DMS114 treated with DMSO at 0.1 percent for 48 hours (cell line): Measurements from ENCODE around the gene ICE2.

Source experiments
- DNase-seq: peaks from one replicate; lab custom pipeline; 2025; ENCODE audit not compliant: unreplicated experiment; lab: John Stamatoyannopoulos, UW

ICE2 gene

GRCh38 chr15:60457985-60458384 lies 21.0 kb downstream of the ICE2 start:
- DNase-seq = no peak

- no peak for DNase-seq
These were observed 24.1 kb downstream of the ICE2 start for GRCh38 chr15:60454824-60455223.

- DNase-seq = no peak
These were observed 30.1 kb downstream of the ICE2 start for GRCh38 chr15:60448668-60449360.

GRCh38 chr15:60444289-60444912 lies 34.5 kb downstream of the ICE2 start:
- no peak for DNase-seq

GRCh38 chr15:60442763-60443162 lies 36.2 kb downstream of the ICE2 start:
- no peak for DNase-seq

- no peak for DNase-seq
These were observed 36.8 kb downstream of the ICE2 start for GRCh38 chr15:60442031-60442650.

GRCh38 chr15:60441331-60441730 lies 37.6 kb downstream of the ICE2 start:
- DNase-seq = no peak

- DNase-seq = no peak
These were observed 40.3 kb downstream of the ICE2 start for GRCh38 chr15:60438646-60439045.

- DNase-seq = no peak
These were observed 50.0 kb downstream of the ICE2 start for GRCh38 chr15:60428935-60429334.

GRCh38 chr15:60426870-60427508 lies 52.0 kb downstream of the ICE2 start:
- DNase-seq = no peak

GRCh38 chr15:60425461-60425860 lies 53.5 kb downstream of the ICE2 start:
- DNase-seq = no peak

GRCh38 chr15:60424006-60424405 lies 54.9 kb downstream of the ICE2 start:
- no peak for DNase-seq

GRCh38 chr15:60423537-60423936 lies 55.4 kb downstream of the ICE2 start:
- DNase-seq = peak; percentile 14

GRCh38 chr15:60421544-60421943 lies 57.4 kb downstream of the ICE2 start:
- no peak for DNase-seq

- DNase-seq = no peak
These were observed 58.7 kb downstream of the ICE2 start for GRCh38 chr15:60420203-60420716.

- DNase-seq = no peak
These were observed 59.2 kb downstream of the ICE2 start for GRCh38 chr15:60419753-60420152.

GRCh38 chr15:60418096-60418495 lies 60.8 kb downstream of the ICE2 start:
- no peak for DNase-seq

GRCh38 chr15:60417112-60417511 lies 61.8 kb downstream of the ICE2 start:
- no peak for DNase-seq

- no peak for DNase-seq
These were observed 62.5 kb downstream of the ICE2 start for GRCh38 chr15:60416484-60416883.

- no peak for DNase-seq
These were observed 64.8 kb downstream of the ICE2 start for GRCh38 chr15:60414016-60414682.

- DNase-seq = no peak
These were observed 65.6 kb downstream of the ICE2 start for GRCh38 chr15:60413231-60413824.
